Activated effector memory CD4-positive, alpha-beta T cell treated with anti-CD3 and anti-CD28 coated beads, Interleukin-2, amount 50 U/mL, for 16 hours (primary cell): Measurements from ENCODE around the gene NOL6.
A peak's percentile ranks its signal among the peaks of the same experiment; 100 is the strongest.
"Not testable (repeated sequence)": the region's sequence is repeated elsewhere in the genome, so short reads cannot be mapped to it uniquely, and the experiment has no call there.

Source experiments
- DNase-seq: peaks from one replicate; pipeline ENCODE4 v3.0.0-alpha.2; 2020

Gene NOL6

DNA sequence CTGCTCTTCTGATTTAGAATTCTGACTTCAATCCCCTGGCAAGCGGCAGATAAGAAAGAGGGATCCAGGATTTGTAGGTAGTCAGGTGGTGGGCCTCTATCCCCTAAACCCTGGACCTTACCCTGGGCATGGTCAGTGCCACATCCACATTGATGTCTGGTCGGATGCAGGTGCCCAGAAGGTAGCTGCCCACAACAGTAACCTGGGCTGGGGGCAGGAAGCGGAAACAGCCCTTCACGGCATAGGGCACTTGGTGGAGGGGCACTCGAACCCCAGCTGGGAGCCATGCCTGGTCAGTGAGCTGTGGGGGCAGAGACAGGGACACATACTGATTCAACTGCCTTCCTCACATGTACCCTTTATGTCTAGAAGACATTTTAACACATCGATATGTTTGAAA is 3.8 kb downstream of the NOL6 start:
- DNase-seq: no peak

GRCh38 chr9:33468797-33469621 is 4.7 kb downstream of the NOL6 start:
- DNase-seq: no peak

- DNase-seq: no peak
These were observed 5.5 kb downstream of the NOL6 start for GRCh38 chr9:33468215-33468730.

DNA sequence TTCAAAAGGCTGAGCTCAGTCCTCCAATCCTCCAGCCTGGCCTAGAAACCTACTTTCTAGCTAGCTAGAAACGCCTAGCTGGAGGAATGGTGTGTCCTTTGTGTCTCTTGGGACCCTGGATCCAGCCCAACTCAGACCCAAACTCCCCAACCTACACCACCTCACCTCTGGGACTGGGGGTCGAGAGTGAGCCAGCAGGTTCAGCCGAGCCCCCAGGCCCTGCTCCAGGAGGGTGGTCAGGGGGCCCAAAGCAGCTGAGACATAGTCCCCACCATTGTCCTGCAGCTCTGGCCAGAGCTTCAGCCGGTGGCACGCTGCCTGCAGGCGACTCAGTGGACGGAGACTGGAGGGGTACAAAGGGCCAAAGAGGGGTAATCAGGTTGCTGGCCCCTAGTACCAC is 6.2 kb downstream of the NOL6 start:
- no peak for DNase-seq

GRCh38 chr9:33466565-33467495 is 6.9 kb downstream of the NOL6 start:
- peak; percentile 90 for DNase-seq

DNA sequence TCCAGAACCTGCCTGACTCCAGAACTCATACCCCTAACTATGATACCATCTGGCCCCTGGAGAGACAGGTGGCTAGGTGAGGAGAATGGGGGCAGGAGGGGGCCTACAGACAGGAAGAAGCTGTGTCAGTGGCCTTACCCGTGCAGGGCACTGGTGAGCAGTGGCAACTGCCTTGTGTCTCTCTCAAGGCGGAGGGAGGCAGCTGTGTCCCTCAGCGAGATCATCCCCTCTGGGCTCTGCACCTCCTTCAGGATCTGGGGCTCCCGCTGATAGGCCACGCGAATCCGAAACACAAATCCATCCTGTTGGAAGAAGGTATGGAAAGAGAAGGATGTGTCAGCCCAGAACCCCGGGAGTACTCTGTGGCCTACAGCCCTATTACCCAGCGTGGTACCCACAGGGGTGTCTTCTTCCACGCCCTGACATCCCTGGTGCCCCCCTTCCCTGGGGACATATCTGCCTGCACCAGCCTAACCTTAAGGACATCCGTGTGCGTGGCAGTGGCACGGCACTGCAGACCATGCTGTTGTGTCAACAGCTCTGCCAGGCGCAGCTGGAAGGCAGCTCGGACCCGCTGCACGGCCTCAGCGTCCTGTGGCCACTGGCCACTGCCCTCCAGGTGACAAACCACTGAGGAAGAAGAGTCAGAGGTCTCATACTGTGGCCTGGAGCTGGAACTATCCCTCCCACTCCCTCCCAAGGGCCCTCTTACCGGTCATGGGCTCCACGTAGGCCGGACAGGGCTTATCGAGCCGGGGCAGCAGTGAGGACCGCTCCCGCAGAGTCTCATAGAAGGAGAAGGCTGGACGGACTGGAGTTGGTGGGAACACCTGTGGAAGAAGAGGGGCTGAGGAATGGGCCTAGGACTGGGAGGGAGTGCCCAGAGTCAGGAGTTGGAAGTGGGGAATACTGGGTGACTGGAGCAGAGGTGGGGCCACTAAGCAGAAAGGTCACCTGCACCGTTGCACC is 7.8 kb downstream of the NOL6 start:
- DNase-seq: peak; percentile 57

- DNase-seq: peak; percentile 49
These were observed 8.6 kb downstream of the NOL6 start for GRCh38 chr9:33465096-33465495.

DNA sequence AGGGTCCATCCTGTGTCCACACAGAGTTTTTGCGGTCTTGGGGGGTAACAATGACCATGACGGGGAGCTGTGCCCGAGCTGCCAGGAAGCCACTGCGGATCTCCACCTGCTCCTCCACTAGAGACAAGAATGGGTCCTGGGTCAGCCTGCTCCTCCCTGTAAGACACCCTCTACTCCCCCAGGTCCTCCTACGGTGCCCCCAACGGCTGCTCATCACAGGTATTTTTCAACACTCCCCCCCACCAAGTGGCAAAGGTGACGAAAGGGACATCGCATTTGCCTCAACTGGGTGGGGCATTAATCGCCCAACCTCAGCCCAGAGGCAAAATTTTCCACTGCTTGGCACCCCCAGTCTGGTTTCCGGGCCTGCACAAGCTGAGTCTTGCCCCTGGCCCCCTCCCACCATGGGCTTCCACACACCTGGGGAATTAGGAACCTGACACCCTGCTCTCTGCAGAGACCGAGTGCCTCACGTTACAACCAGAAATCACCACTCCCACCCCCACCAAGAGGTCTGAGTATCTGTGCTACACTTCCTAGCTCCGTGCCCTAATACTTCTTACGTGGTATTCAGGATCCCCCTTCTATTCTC is 9.6 kb downstream of the NOL6 start:
- no peak for DNase-seq

DNA sequence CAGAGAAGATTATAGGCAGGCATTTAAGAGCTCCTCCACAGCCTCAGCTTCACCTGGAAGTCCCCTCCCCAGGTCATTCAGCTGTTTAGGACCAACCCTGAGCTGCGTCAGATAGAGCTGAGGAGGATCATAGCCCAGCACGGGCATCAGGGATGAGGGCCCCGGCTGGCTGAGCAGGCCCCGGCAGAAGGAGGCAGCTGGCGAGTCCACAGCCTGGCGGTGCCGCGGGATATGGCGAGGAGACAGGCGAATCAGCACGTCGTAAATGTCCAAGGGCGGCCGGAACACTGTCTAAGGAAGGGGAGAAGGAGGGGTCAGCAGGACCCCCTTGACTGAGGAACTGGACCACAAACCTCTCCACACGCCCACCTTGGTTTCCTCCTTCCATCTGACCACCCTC is 10.6 kb downstream of the NOL6 start:
- no peak for DNase-seq

DNA sequence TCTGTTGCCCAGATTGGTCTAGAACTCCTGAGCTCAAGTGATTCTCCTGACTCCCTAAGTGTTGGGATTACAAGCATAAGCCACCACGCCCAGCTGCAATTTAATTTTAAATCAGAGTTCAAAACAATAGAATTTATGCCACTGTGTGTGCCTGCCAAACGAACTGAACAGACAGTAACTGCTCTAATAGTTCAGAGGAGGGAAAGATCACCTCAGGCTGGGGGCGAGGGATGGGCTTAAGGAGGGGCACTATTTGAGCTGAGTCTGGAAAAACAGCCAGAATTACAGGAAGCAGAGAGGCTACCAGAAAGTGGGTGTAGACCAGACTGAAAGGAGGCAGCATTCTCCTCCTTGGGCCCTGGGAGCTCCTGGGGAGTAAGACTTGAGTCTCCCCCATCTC is 12.2 kb downstream of the NOL6 start:
- DNase-seq: no peak

DNA sequence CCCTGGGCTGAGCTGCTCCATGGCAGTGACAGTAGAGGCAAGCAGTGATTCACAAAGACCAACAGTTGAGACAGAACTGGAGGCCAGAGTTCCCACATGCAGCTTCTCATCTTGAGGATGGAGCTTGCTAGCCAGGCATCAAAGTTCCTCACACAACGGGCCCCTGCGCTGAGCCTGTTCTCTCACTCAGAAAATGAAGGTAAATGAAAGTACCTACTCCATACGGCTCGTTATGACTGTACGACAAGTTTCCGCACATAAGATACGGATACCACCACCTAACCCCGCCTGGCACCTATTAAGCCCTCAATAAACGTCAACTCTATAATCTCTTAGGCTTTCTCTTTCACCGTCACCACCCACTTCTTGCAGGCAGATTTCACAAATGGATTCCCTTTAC is 12.9 kb downstream of the NOL6 start:
- DNase-seq: no peak

DNA sequence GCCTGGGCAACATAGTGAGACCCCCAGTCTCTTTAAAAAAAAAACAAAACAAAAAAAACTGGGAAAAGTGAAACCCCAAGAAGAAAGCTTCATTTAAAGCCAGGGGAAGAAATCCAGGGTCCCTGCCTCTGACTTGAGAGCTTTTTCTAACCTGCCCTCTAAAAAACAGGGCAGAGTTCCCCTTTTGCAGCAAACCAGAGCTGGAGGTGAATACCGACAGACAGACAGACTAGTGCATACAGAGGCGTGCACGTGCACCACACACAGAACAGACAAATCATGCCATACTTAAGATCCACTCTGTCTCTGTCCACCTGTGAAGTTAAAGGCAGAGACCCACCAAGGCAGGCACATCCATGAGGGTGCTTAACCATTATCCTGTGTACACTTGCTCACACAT is 14.6 kb downstream of the NOL6 start:
- no peak for DNase-seq

DNA sequence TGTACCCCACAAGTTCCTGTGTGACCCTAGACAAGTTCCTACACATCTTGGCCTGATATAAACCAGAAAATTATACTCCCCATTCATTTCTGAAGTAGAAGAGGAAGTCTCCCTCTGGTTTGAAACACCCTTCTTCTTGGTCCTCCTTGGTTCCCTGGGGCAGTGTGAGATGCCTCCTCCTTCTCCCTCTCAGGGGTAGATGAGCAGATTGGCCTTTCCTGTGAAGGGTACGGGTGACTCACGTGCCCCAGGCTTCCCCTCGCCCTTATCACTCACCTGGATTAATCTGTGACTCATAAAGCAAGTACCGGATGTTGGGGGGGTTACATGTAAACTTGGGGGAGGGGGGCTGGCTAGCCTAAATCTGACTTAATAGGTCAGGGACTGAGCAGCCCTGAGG is 15.3 kb downstream of the NOL6 start:
- DNase-seq: peak; percentile 89

DNA sequence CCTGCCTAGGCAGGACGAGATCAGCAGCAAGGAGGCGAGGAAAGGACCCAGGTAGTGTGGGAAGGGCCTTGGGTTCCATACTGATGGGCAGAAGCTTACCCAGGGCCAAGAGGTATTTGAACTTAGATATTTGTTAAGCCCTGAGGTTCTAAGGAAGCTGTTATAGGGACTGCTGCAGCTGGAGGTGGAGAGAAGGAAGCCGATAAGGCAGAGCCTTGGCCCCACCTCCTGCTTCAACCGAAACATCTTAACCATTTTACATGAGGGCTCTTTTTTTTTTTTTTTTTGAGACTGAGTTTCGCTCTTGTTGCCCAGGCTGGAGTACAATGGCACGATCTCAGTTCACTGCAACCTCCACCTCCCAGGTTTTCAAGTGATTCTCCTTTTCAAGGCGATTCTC is 17.8 kb downstream of the NOL6 start:
- DNase-seq: peak; percentile 69

DNA sequence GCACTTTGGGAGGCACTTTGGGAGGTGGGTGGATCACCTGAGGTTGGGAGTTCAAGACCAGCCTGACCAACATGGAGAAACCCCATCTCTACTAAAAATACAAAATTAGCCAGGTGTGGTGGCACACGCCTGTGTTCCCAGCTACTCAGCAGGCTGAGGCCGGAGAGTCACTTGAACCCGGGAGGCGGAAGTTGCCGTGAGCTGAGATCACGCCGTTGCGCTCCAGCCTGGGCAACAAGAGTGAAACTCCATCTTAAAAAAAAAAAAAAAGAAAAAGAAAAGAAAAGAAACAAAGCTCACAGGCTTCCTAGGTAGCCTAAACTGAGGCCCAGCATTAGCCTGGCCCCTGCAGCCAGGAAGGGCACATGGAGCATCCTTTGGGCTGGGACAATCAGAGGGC is 18.3 kb downstream of the NOL6 start:
- DNase-seq: not testable (repeated sequence)

GRCh38 chr9:33454661-33455026 is 19.1 kb downstream of the NOL6 start:
- not testable (repeated sequence) for DNase-seq

DNA sequence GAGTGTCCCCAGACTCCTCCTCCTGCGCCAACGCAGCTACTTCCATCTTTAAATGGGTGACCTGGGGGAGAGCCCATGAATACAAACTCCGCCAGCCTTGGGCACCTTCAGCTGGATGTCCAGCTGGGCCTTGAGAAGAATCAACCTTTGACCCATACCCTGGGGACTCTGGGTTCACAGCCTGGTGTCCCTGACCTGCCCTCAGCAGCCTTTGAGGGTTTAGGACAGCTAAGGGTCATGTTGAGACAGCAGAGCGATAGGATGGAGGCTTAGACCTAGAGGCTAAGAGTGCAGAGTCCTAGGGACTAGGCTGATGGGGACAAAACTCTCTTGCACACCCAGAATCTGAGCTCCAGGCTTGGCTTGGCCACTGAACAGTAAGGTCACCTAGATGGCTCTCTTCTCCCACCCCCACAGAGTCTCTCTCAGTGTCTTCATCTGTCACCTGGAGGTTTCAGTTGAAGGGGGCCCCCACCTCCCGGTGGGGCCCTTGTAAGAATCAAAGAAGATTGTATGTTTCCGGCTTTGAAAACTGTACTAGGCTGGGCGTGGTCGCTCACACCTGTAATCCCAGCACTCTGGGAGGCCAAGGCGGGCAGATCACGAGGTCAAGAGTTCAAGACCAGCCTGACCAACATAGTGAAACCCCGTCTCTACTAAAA is 19.6 kb downstream of the NOL6 start:
- DNase-seq: no peak

DNA sequence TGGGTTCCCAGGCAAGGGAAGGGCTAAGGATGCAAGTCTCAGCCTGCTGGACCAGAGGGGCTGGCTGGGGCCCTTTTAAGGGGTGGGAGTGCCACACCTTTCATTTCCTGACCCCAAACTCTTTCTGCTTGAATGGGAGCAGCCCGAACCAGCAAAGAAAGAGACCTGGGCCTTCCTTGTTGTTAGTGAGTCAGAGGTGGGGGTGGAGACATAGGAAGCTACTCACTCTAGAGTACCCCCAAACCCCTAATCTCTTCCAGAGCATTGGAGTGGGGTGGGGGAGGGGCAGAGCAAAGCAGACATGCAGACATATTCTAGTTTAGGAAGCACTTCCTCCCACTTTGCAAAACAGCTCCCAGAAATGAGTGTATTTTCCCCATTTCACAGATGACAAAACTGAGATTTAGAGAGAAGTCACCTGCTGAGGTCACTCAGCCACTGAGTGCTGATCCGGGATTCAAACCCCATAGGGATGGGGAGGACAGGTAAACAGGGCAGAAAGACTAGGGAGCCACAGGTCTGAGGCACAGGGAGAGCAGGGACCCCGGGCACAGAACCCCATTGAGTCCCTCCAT is 20.4 kb downstream of the NOL6 start:
- no peak for DNase-seq

GRCh38 chr9:33452828-33453271 is 20.9 kb downstream of the NOL6 start:
- peak; percentile 81 for DNase-seq

DNA sequence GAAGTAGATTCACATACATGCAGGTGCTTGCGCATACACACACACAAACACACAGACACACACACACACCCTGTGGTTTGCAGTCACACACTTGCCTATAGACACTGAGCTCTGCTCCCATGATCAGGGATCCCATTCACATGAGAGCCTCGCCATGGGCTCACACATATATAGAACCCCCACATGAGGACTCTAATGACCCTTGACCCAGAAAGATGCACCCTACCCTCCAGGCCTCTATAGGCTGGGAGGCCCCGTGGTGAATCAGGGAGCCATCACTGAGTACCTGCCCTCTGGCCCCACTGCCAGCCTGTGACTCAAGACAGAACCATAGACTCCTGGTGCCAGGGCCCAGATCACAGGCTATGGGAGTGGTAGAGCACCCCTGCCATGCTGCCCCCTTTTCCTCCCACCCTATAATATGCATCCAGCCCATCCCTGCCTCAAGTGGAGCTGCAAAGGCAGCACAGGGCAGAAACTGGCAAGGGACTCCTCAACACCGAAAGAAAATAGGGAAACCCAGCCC is 23.0 kb downstream of the NOL6 start:
- no peak for DNase-seq

- no peak for DNase-seq
These were observed 24.0 kb downstream of the NOL6 start for GRCh38 chr9:33449715-33450114.
